HepG2 (cell line): Measurements from ENCODE around the gene SDK2. TPM values are rescaled to one million over a fixed set of nuclear protein-coding genes. Genes with fewer than 3 reads are reported as not detected.

Source experiments
- ATAC-seq: fragments of 200-7000 bp; cut with Tn5 transposase; 3 replicates; pipeline ENCODE4 v1.9.1; 2020; ENCODE audit warnings: mild to moderate bottlenecking, moderate library complexity
- BruUV-seq: library from RNA; stranded (reverse); fragments of 400-500 nt; replicated peaks from 2 replicates; lab custom pipeline; 2021; lab: Mats Ljungman, UMichigan
- CTCF ChIA-PET: fragments of 300-600 bp; formaldehyde crosslinking; extraction: SDS; loops from one replicate; lab custom pipeline; 2021; ENCODE audit warnings: low total read pairs, inconsistent platforms, low intra/inter-chr PET ratio; lab: Yijun Ruan, JAX
- POLR2A ChIA-PET: fragments of 350-600 bp; sonication (Branson Sonifier 250); formaldehyde crosslinking; loops from one replicate; lab custom pipeline; 2020; ENCODE audit warnings: antibody characterized with exemption, inconsistent platforms; lab: Yijun Ruan, JAX
- DNase-seq: peaks from one replicate; pipeline ENCODE4 v3.0.0-alpha.2; 2015; ENCODE audit warnings: low spot score
- FAIRE-seq: peaks from 3 replicates; lab custom pipeline; 2011; peaks lifted over from hg19 to GRCh38; lab: Jason Lieb, UNC
- H2AFZ ChIP-seq: one replicate; pipeline ENCODE4 v1.6.1; 2011; ENCODE audit warnings: low read length, inconsistent platforms
- H3K27ac ChIP-seq: fragments of 300-600 bp; 3 replicates; pipeline ENCODE4 v1.8.0; 2011; ENCODE audit warnings: mixed run types, mild to moderate bottlenecking, mixed read lengths, low read length, inconsistent platforms; ENCODE audit not compliant: insufficient read depth; ENCODE audit errors: extremely low read length
- H3K27me3 ChIP-seq, 2 experiments: fragments of 200-600 bp in 1 of 2; 2 replicates in 1 of 2; 3 replicates in 1 of 2; pipeline versions ENCODE4 v1.6.0 to v1.8.0; 2011; ENCODE audit warnings: low read length in 2 of 2, mild to moderate bottlenecking in 2 of 2, moderate library complexity in 2 of 2, inconsistent platforms in 1 of 2; ENCODE audit not compliant: insufficient read depth in 2 of 2, control insufficient read depth in 1 of 2
- H3K36me3 ChIP-seq, 2 experiments: fragments of 200-600 bp in 1 of 2; replicated peaks in 1 of 2; 2 replicates in 1 of 2; 3 replicates in 1 of 2; pipeline versions ENCODE4 v1.5.1 to v1.8.0; 2011; ENCODE audit warnings: low read length in 2 of 2, inconsistent platforms in 1 of 2; ENCODE audit not compliant: insufficient read depth in 2 of 2, control insufficient read depth in 1 of 2
- H3K4me1 ChIP-seq: 2 replicates; pipeline ENCODE4 v1.5.1; 2012; ENCODE audit warnings: low read length, inconsistent platforms; ENCODE audit not compliant: insufficient read depth
- H3K4me2 ChIP-seq: 2 replicates; pipeline ENCODE4 v1.6.0; 2011; ENCODE audit warnings: low read depth, low read length, inconsistent platforms
- H3K4me3 ChIP-seq, 3 experiments: fragments of 200-600 bp in 1 of 3; sonication (generic), shearing (Covaris generic) in 1 of 3; replicated peaks in 1 of 3; 2 replicates each; pipeline ENCODE4 v1.5.1; 2011 to 2016; ENCODE audit warnings: low read length in 3 of 3, inconsistent platforms in 2 of 3, low read depth in 2 of 3, mild to moderate bottlenecking in 2 of 3, control low read depth in 1 of 3, mixed read lengths in 1 of 3; ENCODE audit not compliant: insufficient read depth in 1 of 3
- H3K79me2 ChIP-seq: one replicate; pipeline ENCODE4 v1.6.1; 2011; ENCODE audit warnings: low read length, inconsistent platforms; ENCODE audit not compliant: insufficient read depth
- H3K9ac ChIP-seq: 2 replicates; pipeline ENCODE4 v1.6.0; 2011; ENCODE audit warnings: mild to moderate bottlenecking, low read depth, low read length, inconsistent platforms; ENCODE audit not compliant: insufficient read depth
- H3K9me3 ChIP-seq: 2 replicates; pipeline ENCODE4 v1.5.1; 2012; ENCODE audit warnings: mild to moderate bottlenecking, low read length
- H4K20me1 ChIP-seq: 2 replicates; pipeline ENCODE4 v1.6.0; 2011; ENCODE audit warnings: inconsistent platforms, mild to moderate bottlenecking, low read length, moderate library complexity; ENCODE audit not compliant: insufficient read depth
- BRD4 ChIP-seq: sonication (generic); formaldehyde crosslinking; IDR thresholded peaks from 2 replicates; pipeline ENCODE4 v1.4.0; 2020; ENCODE audit warnings: missing genetic modification reagents
- CEBPB ChIP-seq: IDR thresholded peaks from 2 replicates; pipeline ENCODE4 v1.6.1; 2011; ENCODE audit warnings: low read depth, low read length, improper control_type of control experiment, borderline replicate concordance
- MAX ChIP-seq: IDR thresholded peaks from 2 replicates; pipeline ENCODE4 v1.6.1; 2012; ENCODE audit warnings: inconsistent platforms
- MNT ChIP-seq: fragments of 450-650 bp; IDR thresholded peaks from 2 replicates; pipeline ENCODE4 v1.6.1; 2016
- SIX4 ChIP-seq: sonication (generic); formaldehyde crosslinking; IDR thresholded peaks from 2 replicates; pipeline ENCODE4 v1.4.0; 2020; ENCODE audit warnings: missing genetic modification reagents
- ZFX ChIP-seq: sonication (generic); formaldehyde crosslinking; IDR thresholded peaks from 2 replicates; pipeline ENCODE4 v1.4.0; 2020; ENCODE audit warnings: mild to moderate bottlenecking, low read depth, missing genetic modification reagents, moderate library complexity
- ZNF263 ChIP-seq: sonication (generic); formaldehyde crosslinking; IDR thresholded peaks from 2 replicates; pipeline ENCODE4 v1.4.0; 2020; ENCODE audit warnings: missing genetic modification reagents
- WGBS: methylation state at CpG from one replicate; pipeline ENCODE4 v1.1.6; 2017; ENCODE audit warnings: low lambda C conversion rate; 5-methylcytosine and 5-hydroxymethylcytosine counted together
- in situ Hi-C: cut with HindIII; loops from 2 replicates; pipeline ENCODE4 v1.10.0; 2017; ENCODE audit warnings: low pct_unique_long_range_greater_than_20kb; ENCODE audit not compliant: extremely low pct_ligation_motif_present
- intact Hi-C: fragments of 100-400 bp; cut with micrococcal nuclease; formaldehyde crosslinking; loops from one replicate; pipeline ENCODE4 v1.10.0; 2022; ENCODE audit not compliant: unreplicated experiment
- polyA plus RNA-seq, 8 experiments: library from polyadenylated mRNA; depleted of rRNA in 3 of 8; stranded (reverse) in 7 of 8; unstranded in 1 of 8; fragments of >200 nt; fragmentation: Illumina TruSeq in 4 of 8; extraction: Trizol in 4 of 8; gene quantifications; 2 replicates each; pipeline versions ENCODE4 v1.2.1 to v1.2.3, GENCODE V29; 2011 to 2016; ENCODE audit warnings: low read depth in 4 of 8, missing spikeins in 1 of 8, mixed read lengths in 1 of 8; ENCODE audit not compliant: insufficient read depth in 1 of 8
- total RNA-seq, 5 experiments: library from RNA; depleted of rRNA; stranded (reverse); fragments of >200 nt; fragmentation: Illumina TruSeq; extraction: Trizol; gene quantifications; 2 replicates each; pipeline ENCODE4 v1.2.3, GENCODE V29; 2016; ENCODE audit warnings: low read depth in 1 of 5

SDK2 gene
- total and polyA plus RNA-seq, 2 of the 13 experiments (the other 11 are each of a cell fraction or from before 2014, with no cell fraction given) = not detected

DNA sequence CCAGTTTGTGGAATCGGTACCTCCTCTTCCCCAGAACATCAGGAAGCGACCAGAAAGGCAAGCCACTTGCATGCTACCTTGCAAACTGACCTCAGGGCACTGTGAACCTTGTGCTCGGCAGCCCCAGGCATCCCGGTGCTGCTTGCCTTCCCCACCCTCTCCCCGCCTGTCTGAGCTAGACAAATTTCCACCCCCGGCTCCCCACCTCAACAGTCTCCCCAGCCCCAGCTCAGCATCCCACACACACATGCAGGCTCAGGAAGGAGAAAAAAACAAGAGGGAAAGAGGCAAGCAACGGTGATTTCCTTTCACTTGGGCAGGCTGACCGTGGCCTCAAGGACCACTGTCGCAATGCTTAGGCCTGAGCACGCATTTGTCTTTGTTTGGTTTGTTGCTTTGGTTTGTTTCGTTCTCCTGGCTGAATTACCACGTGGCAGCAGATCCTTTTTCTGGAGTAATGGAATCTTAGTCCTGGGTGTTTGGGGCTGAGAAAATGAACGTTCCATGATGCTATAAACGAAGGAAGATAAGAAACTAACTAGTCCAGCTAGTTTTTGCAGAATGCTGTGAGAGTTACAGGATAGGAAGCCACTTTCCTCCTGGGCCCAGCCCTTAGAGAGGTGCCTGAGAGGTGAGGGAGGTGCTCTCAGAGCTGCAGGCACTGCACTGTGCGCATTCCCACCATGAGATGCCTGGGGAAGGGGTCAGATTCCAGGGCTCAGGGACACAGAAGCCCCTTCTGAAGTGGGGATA, 27.9 kb downstream of the SDK2 start:
- BruUV-seq = no TSS peak
- Histone ChIP-seq H3K36me3 (no peaks in the 10 kb centered on the region), H3K9ac (no peak overlapping the region), H2AFZ (no peak overlapping the region), H3K79me2 (no peaks in the 10 kb centered on the region), H4K20me1 (no peaks in the 10 kb centered on the region), H3K4me2 (peak overlapping the region; percentile 13; the same call in 1 of the 2 replicates), H3K4me3 (no peak overlapping the region; a peak in 1 of 6 replicates), H3K9me3 (peaks cover 6% of the 10 kb centered on the region; the same call in 1 of the 2 replicates), H3K4me1 (peaks cover 16% of the 10 kb centered on the region), H3K27me3 (peaks cover 0 to 13% of the 10 kb centered on the region in 2 experiments; a peak in 3 of 5 replicates), H3K27ac (no peak overlapping the region)
- in situ Hi-C loops = no loop called here
- TF ChIP-seq BRD4 (CRISPR knock-in tag) (no peak), MAX (peak; percentile 43; the same call in 1 of the 2 replicates), ZNF263 (no peak), SIX4 (no peak), MNT (no peak), CEBPB (peak; percentile 44; the same call in 1 of the 2 replicates), ZFX (CRISPR knock-in tag) (0 out of 2 replicates have a peak, but pooled peaks have one; percentile 21)
- no peak for DNase-seq
- POLR2A ChIA-PET = no interaction called here
- CTCF ChIA-PET = no interaction called here
- peak; percentile 49 for ATAC-seq
- intact Hi-C loops = no loop called here
- 3% methylated on average over 15 of the region's 15 CpGs for WGBS
- FAIRE-seq = no peak
